HG03558 (cell line): Measurements from ENCODE around the gene SHBG.

ENCODE experiments used
- ATAC-seq: cut with Tn5 transposase; IDR thresholded peaks from one replicate; pipeline ENCODE4 v1.9.1; 2021; ENCODE audit warnings: moderate number of reproducible peaks; ENCODE audit not compliant: unreplicated experiment; ENCODE audit errors: extremely low read depth

The SHBG gene

DNA sequence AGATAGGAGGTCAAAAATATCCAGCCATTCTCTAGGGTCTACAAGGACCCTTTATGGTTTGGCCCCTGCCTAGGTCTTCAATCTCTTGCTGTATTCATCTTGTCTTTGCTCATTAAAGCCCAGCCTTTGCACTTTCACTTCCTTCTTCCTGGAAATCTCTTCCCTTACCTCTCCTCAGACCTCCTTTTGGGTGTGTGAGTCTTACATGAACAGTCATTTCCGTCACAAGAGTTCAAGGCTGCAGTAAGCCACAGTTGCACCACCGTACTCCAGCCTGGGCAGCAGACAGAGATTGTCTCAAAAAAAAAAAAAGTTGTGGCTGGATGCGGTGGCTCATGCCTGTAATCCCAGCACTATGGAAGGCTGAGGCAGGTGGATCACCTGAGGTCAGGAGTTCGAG lies 14.8 kb downstream of the SHBG start:
- ATAC-seq = no peak

DNA sequence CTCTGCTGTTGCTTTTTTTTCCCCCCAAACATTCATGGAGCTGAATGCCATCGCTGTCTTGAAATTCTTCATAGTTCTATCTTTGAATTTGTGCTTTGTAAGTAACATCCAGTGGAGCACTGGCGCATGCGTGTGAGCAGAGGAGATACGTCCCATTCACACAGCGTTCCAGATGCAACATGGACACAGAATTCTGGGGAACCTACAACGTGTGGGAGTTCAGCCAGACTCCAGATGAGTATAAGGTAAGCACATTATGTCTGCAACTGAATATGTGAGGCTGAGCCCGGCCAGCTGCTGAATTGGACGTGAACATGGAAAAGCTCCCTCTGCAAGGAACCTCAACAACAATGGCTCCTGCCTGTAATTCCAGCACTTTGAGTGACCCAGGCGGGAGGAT lies 16.5 kb downstream of the SHBG start:
- no peak for ATAC-seq

DNA sequence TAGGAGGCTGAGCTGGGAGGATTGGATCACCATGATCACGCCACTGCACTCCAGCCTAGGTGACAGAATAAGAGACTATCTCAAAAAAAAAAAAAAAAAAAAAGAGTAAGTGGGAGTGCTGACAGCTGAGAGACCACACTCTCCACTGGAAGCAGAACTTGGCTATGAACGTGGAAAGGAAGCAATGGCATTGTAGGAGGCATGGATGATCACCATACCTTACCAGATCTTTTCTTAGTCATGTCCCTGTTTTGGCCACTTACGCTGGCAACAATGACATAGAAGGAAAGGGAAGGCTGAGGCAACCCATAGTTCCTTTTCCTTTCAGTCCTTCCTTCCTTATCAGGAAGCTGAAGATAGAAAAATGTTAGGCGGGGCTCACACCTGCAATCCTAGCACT lies 17.1 kb downstream of the SHBG start:
- no peak for ATAC-seq

DNA sequence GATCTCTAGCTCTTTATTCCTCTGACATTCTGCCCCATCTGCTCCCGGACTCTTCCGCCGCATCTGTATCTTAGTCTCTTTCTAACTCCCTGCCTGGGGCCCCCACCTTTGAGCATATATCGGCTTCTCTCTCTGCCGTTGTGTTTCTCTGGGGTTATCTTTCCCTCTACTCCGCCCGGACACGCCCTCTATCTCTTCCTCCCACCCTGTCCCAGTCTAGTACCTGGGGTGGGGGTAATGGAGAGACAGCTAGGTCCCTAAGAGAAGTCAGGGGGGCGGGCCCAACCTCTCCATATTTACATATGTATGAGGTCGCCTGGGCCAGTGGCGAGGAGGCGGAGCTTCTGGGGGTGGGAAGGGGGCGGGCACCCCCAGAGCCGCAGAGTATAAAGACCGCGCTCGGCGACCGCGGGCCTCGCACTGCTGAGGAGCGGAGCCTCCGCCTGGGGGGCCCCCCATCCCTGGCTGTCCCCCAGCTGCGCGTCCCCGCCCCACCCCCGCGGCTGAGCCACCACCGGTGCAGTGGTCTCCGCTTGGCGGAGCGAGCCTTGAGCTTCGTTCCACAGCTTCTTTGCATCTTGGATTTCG lies 20.7 kb downstream of the SHBG start, which contains the start of gene ATP1B2:
Gene ATP1B2 (plus strand): TSS at position 418 of the 588 bp plus-strand sequence. CDS start 593 bp downstream, outside the sequence.
- ATAC-seq = no peak

DNA sequence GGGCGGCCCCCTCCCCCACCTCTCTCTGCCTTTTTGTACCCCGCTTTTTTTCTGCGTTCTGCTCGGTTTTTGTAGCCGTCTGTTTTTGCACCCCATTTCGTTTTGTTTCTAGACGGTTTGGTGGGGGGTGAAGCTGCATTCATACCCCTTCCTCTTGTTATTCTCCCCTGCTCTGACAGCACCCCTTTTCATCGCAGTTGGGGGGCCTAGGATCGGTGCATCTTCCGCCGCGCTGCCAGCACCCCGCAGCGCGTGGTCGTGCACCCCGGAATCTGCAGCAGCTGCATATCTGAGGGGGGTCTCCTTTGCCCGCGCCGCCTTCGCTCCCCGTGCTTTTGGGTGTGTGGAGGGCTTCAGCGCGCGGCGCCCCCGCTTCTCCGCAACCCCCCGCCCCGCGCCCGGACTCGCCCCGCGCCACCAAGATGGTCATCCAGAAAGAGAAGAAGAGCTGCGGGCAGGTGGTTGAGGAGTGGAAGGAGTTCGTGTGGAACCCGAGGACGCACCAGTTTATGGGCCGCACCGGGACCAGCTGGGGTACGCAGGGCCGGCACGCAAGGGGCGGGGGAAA lies 21.2 kb downstream of the SHBG start:
- no peak for ATAC-seq

DNA sequence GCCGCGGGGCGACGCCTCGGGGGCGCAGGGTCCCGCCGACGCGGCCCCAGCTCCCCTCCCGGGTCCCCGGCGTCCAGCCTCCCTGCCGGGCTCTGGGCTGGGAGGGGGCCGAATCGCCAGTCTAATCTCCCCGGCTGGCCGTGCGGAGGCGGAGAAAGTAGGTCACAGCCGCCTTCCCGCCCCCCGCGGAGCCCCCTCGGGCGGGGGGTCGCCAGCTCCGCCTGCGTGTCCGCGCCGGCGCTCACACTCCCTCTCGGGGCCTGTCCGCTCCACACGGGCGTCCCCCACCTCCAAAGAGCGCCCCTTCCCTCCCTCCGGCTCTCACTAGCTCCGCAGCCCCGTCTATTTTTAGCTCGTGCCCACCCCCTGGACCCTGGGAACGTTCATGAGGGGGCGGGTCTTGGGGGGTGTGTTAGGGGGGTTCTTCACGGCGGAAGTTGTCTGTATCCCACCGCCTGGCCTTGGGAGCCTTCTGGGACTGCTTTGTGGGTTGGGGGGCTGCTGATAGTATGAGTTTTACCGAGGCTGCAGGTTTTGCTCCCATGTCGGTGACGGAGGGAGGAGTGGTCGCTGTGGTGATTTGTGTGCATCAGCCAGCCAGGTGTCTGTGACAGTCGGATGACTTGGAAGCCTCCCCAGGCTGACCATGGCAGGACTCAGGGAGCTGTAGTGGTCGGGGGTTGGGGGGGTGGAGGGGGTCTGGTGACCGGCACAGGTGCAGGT lies 21.9 kb downstream of the SHBG start:
- no peak for ATAC-seq

DNA sequence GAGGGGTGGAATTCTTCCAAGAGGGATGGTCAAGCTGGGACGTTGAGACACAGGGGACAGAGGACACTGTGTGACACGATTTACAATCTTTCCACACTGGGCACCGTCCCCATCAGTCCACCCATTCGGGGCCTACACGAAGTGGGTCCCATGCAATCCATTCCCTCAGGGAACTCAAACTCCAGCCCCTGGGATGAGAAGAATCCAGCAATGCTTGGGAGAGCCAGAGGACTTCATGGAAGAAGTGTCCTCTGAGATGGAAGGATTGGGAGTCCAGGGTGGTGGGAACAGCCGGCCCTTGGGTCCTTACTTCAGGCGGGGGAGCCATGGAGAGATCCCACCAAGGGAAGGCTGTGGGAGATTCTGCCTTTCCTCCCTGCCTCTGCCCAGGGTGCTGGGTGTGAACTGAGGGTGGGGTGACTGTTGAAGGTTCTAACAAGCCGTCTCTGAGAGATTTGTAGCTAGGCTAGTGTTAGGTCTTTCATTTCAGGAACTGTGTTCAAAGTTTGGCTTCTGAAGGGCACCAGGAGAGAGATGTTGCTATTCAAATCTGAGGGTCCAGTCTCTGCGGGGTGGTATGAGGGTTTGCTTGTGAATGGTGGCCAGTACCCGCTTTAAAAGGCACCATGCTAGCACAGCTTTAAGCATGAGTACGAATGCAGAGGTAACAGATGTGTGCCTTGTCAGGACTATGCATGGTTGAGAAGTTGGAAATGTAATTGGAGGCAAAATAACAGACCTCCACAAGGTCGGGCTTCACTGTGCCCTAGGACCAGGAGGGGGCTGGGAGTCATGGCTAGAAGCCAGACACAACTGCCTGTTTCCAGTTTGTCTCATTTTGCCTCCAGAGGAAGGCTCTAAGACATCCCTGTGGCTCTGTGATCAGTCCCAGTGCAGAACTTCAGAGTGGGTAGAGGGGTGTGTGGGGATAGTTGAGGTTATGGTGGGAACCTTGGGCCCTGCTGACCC lies 22.7 kb downstream of the SHBG start:
- no peak for ATAC-seq

DNA sequence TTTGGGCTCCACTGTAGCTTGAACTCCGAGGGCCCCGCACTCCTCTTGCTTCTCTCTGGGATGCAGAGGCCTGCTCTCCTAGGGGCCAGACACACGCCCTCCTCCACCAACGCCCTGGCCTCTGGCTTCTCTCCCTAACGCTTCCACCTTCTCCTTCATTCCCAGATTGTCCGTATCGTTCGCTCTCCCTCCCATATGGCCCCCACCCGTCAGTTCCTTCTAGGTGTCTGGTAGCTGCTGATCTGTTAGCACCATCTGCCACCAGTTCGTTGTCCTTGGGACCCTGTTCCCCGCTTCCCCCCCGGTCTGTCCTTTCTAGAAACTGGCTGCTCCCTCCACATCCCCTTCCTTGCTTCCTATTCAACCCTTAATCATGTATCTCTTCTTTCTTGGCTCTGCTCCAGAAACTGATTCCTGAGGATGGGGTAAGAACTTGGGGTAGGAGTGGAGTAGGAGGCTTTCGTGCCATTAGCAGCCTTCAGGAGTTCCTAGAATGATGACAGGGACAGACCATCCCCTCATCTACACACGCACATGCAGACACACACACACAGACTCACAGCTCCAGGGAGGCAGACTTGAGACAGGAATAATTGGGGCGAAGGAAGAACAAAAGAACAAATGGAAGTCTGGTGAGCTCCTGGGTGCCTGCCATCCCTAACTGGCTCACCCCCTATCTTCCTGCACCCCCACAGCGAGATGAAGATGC lies 25.1 kb downstream of the SHBG start:
- ATAC-seq = no peak

DNA sequence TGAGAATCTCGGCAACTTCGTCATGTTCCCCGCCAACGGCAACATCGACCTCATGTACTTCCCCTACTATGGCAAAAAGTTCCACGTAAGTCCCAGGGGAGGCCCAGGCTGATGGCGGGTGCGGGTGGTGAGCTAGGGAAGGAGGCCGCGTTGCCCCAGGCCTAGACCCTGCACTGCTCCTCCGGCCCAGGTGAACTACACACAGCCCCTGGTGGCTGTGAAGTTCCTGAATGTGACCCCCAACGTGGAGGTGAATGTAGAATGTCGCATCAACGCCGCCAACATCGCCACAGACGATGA lies 25.6 kb downstream of the SHBG start:
- no peak for ATAC-seq

DNA sequence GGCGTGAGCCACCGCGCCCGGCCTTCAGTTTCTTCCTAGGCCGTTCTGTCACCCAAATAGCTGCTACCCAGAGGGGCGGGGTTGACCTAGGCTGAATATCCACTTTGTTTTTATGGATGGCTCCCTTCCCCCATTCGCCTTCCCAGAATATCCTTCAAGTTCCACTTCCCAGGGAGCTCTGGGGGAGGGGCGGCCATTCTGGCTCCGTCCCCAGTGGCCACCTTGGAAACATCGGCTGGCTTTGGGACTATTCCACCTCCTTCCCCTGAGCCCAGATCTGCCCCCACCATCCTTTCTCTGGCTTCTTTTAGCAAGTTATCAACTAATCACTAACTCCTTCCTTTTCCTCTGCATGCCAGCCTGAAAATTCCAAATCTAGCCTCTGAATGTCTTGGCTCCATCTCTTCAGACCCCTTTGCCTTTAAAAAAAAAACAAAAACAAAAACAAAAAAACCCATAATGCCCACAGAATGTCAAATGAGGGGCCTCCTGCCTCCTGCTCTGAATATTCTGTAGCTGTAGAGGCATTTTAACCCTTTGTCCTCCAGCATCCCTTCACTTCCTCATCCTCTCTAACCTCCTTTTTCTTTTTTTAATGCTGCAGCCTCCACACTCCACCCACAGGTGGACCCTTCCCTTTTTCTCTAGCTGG lies 27.1 kb downstream of the SHBG start:
- no peak for ATAC-seq

DNA sequence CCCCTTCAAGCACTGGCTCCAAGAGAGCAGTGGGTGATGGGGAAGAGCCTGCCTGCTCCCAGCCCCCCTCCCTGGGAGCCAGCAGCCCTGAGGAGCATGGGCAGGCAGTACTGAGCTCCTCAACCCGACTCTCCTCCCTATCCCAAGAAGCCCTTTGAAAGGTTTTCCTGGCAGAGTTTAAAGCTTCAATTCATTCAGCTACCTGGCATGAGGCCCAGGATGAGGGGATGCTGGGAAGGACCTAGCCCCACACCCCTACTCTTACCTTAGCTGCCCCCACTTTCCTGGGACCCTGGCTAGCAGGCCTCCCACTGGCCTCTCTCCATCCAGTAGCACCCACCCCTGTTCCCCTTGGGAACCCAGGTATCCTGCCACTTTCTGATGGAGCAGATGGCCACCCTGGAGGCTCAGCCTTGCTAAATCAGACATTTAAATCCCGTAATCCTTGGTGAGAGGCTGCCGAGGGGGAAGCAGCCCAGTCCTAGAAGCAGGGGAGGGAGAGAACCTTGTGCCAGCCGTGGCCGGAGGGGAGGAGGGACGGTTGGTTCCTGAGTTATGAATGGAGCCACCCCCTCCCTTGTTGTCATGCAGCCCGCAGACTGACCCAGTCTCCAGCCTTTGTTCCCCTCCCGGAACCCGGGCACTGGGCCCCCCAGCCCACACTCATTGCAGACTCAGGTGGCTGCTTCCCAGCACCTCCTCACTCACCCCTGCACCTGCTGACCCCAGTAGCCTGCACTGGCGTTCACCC lies 37.9 kb downstream of the SHBG start:
- ATAC-seq = no peak

DNA sequence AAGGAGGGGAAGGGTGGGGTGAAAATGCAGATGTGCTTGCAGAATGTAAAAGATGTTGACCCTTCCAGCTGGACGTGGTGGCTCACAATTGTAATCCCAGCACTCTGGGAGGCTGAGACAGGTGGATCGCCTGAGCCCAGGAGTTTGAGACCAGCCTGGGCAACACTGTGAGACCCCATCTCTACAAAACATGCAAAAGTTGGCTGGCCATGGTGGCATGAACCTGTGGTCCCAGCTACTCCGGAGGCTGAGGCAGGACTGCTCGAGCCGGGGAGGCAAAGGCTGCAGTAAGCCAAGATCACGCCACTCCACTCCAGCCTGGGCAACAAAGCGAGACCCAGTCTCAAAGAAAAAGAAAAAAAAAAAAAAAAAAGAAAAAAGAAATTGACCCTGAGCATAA lies 38.5 kb downstream of the SHBG start:
- no peak for ATAC-seq

DNA sequence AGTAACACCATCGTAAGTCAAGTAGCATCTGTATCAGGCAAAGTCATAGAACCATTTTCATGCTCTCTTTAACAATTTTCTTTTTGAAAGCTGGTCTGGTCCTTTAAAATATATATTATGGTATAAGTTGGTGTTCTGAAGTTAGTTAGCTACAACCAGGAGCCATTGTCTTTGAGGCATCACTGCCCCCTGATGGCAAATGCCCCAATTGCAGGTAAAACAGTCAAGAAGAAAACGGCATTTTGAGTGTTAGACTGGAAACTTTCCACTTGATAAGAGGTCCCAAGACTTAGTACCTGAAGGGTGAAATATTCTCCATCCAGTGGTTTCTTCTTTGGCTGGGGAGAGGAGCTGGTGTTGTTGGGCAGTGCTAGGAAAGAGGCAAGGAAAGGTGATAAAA lies 43.3 kb downstream of the SHBG start:
- ATAC-seq = no peak

DNA sequence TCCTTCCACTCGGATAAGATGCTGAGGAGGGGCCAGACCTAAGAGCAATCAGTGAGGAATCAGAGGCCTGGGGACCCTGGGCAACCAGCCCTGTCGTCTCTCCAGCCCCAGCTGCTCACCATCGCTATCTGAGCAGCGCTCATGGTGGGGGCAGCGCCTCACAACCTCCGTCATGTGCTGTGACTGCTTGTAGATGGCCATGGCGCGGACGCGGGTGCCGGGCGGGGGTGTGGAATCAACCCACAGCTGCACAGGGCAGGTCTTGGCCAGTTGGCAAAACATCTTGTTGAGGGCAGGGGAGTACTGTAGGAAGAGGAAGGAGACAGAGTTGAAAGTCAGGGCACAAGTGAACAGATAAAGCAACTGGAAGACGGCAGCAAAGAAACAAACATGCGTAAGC lies 45.0 kb downstream of the SHBG start:
- ATAC-seq = no peak

DNA sequence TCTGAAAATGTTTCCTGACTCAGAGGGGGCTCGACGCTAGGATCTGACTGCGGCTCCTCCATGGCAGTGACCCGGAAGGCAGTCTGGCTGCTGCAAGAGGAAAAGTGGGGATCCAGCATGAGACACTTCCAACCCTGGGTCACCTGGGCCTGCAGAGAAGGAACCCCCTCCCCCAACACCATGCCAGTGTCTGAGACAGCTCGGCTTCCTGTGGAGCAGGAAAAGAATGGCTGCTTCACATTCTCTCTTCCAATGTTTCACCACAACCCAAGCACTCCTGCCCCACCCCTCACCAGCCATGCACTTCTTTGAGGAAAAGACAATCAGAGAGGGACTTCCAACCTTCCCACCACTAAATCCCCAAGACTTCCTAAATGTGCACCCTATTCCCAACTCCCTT lies 46.6 kb downstream of the SHBG start:
- no peak for ATAC-seq

DNA sequence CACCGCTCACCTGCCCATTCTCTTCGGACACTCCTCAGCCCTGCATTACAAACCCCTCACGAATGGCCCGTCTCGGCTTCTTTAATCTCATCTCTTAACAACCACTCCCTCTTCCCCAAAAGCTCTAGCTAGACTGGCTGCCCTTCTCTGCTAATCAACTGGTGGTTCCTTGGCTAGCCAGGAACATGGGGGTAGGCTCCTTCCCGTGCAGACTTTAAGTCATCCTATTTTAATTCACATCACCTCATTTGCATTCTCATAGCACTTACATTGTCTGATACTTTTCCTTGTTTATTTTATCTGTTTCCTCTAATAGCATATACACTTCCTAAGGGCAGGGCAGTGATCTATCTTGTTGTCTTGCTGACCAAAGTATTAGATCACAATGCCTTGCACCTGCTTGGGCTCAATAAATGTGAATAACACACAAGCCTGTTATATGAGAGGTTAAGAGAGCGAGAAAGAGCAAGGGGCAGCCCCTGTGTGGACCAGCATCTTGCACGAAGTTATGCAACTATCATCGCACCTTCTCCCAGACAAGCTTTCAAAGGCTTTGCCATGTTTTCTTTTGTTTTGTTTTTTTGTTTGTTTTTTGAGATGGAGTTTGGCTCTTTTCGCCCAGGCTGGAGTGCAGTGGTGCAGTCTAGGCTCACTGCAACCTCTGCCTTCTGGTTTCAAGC lies 47.6 kb downstream of the SHBG start:
- no peak for ATAC-seq
